ENCODE measurements around the gene RPS24.
"Not testable (repeated sequence)": the region's sequence is repeated elsewhere in the genome, so short reads cannot be mapped to it uniquely, and the experiment has no call there.

The RPS24 gene

DNA sequence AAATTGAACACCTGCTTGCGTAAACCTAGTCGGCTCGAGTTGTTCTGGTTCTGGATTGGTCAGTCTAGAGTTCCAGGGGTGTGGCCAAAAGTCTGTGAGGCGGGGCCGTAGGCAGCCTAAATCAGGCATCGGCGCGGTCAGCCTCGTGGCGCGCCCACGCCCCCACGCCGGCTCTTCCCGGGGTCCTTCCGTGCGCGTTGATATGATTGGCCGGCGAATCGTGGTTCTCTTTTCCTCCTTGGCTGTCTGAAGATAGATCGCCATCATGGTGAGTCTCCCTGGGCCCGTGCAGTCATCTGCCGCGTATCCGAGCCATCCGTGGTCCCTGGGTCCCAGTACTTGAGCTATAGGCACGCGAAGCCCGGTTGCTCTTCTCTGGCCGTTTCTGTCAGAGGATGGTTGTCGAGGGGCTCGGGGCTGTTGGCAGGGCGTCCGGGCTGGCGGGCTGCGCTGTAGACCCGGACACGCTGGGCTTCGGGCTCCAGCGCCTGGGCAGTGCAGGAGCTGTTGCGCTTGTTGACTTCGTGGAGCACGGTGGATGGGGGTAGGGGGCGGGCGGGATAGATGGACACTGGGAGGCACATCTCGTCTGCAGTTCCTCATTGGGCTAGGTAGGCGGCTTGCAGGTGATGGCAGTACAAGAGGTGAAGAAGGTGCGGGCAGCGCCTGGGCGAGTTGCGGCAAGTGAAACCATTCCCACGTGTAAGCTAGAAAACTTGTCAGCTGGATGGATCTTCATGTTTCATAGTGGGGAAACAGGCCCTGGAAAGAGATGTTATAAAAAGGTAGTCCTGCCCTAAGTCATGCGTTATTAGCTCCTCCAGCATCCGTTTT, at the start of gene RPS24:
RPS24 (plus strand) TSS at position 227 of the 834 bp plus-strand sequence; CDS start at position 266, 39 bp downstream.
- Histone ChIP-seq H3K9ac (ENCODE audit: low read depth, low read length) (peak within 1 kb of the TSS; percentile 97), H3K36me3 (ENCODE audit: insufficient read depth, low read length) (peaks cover 45% of the 10 kb centered on the region), H3K4me1 (ENCODE audit: insufficient read depth, low read length) (peaks cover 39% of the 10 kb centered on the region), H3K9me3 (ENCODE audit: control insufficient read depth, insufficient read depth, low read length) (no peaks in the 10 kb centered on the region)

DNA sequence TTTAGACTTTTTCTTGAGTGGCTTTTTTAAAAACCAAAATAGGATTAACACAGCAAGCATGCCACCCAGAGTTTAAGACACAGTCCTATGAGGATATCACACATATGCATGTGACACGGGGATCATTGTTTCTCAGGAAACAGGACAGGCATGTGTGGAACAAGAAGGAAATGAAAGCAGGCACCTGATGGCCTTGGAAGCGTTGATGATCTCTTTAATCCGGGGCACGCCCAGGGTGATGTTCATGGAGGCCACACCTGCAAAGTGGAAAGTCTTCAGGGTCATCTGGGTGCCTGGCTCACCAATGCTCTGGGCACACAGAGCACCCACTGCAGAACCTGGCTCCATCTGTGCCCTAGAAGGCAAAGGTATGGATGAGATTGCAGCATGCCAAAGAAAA, 48.7 kb upstream of the RPS24 start:
- H3K9me3 ChIP-seq (ENCODE audit: control insufficient read depth, insufficient read depth, low read length) = no peaks in the 10 kb centered on the region
- peaks cover 51% of the 10 kb centered on the region for H3K36me3 ChIP-seq (ENCODE audit: insufficient read depth, low read length)

DNA sequence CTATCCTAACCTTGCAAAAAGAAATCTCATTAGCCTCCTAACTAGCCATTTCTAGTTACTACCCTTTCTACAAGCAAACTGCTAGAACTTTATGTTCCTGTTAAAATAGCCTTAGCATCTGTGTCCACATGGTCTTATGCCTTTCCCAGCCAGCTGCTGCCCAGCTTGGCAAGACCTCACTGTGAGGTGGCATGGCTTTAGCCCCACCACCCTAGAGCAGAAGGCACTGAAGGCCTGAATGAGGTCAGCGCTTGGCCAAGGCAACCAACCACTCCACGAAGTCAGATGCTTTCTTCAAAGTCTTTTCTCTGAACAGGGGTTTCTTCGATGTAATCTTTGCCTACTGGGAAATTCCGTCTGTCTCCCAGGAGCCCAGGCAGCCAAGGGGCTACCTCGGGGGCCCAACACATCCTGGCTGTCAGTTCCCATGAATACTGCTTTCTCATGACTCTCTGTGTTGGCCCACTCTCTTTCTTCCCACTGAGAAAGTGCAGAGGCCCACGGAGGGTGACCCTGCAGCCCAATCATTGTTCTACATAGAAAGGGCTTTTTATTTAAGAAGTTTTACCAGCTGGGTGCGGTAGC, 45.9 kb upstream of the RPS24 start:
- no peaks in the 10 kb centered on the region for H3K4me1 ChIP-seq (ENCODE audit: insufficient read depth, low read length)
- no peak overlapping the region for H3K9ac ChIP-seq (ENCODE audit: low read depth, low read length)
- no peaks in the 10 kb centered on the region for H3K9me3 ChIP-seq (ENCODE audit: control insufficient read depth, insufficient read depth, low read length)
- H3K36me3 ChIP-seq (ENCODE audit: insufficient read depth, low read length) = peaks cover 41% of the 10 kb centered on the region

More for the DNA sequence above, 48.7 kb upstream of the RPS24 start:
- no peak overlapping the region for H3K9ac ChIP-seq (ENCODE audit: low read depth, low read length)
- H3K4me1 ChIP-seq (ENCODE audit: insufficient read depth, low read length) = no peaks in the 10 kb centered on the region

DNA sequence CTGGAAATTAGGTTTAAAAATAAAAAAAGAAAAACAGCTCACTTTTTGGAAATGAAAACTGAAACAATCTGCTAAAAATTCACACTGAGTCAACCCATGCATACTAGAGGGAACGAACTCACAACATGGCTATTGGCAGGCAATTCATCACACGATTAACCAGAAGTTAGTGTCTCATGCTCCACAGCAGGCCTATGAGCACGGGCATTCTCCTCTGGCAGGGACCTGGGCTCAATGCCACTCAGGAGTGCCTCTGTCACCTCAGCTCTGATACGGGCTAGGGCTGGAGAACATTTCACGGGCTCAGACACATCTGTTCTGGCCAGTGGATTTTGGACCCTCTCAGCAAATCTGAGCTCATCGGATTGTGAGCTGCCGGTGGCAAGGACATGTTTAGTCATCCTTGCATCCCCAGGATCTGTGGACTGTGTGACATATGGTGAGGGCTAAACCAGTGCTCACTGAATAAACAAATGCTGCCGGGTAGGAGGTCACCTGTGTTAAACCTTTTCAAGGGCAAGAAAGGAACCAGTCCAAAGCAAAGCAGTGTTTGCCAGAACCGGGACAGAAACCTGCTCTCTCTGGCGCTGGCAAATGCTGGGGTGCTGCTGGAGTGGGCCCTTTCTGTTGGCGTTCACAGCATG, 44.5 kb upstream of the RPS24 start:
- peaks cover 49% of the 10 kb centered on the region for H3K36me3 ChIP-seq (ENCODE audit: insufficient read depth, low read length)
- H3K9ac ChIP-seq (ENCODE audit: low read depth, low read length) = no peak overlapping the region
- no peaks in the 10 kb centered on the region for H3K4me1 ChIP-seq (ENCODE audit: insufficient read depth, low read length)
- no peaks in the 10 kb centered on the region for H3K9me3 ChIP-seq (ENCODE audit: control insufficient read depth, insufficient read depth, low read length)

DNA sequence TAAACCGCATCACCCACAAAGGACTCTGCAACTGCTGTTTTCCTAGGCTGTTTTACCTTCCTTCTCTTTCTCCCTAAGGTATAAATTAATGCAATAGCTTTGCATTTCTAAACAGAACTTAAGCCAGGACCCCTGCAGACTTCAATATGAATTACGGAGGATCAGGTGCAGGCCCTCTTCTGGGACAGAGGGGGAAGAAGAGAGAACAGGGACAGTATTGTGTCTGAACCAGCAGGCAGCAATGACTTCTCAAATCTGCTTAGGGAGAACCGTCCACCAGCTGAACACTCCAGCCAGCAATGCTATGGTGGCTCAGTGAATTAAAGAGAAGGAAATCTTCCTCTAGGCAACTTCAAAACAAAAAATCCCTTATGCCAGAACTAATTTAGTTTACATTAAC, 40.0 kb upstream of the RPS24 start:
- Histone ChIP-seq H3K4me1 (ENCODE audit: insufficient read depth, low read length) (no peaks in the 10 kb centered on the region), H3K9me3 (ENCODE audit: control insufficient read depth, insufficient read depth, low read length) (no peaks in the 10 kb centered on the region), H3K9ac (ENCODE audit: low read depth, low read length) (no peak overlapping the region), H3K36me3 (ENCODE audit: insufficient read depth, low read length) (peaks cover 23% of the 10 kb centered on the region)

DNA sequence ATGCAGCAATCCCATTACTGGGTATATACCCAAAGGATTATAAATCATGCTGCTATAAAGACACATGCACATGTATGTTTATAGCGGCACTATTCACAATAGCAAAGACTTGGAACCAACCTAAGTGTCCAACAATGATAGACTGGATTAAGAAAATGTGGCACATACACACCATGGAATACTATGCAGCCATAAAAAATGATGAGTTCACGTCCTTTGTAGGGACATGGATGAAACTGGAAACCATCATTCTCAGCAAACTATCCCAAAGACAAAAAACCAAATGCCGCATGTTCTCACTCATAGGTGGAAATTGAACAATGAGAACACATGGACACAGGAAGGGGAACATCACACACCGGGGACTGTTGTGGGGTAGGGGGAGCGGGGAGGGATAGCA, 34.9 kb upstream of the RPS24 start:
- H3K9me3 ChIP-seq (ENCODE audit: control insufficient read depth, insufficient read depth, low read length); H3K9ac ChIP-seq (ENCODE audit: low read depth, low read length); H3K4me1 ChIP-seq (ENCODE audit: insufficient read depth, low read length): not testable (repeated sequence)
- H3K36me3 ChIP-seq (ENCODE audit: insufficient read depth, low read length) = peaks cover 36% of the 10 kb centered on the region

DNA sequence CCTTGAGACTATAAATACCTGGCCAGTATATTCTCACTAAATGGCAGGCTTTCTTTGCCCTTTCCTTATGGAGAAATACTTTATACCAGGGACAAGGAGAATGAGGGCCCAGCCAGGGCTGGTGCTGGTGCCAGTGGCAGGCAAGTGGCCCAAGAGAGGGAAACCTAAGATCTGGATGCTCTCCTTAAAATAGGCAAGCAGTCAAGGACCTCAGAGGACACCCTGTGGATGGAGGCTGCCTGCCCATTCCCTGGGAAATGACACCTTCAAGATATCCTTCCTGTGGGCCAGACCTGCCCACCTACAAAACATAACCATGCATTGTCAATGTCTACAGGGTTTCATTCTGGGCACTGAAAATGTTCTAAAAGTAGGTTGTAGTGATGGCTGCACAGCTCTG, 33.5 kb upstream of the RPS24 start:
- no peaks in the 10 kb centered on the region for H3K9me3 ChIP-seq (ENCODE audit: control insufficient read depth, insufficient read depth, low read length)
- H3K36me3 ChIP-seq (ENCODE audit: insufficient read depth, low read length) = peaks cover 47% of the 10 kb centered on the region
- no peak overlapping the region for H3K9ac ChIP-seq (ENCODE audit: low read depth, low read length)
- H3K4me1 ChIP-seq (ENCODE audit: insufficient read depth, low read length) = no peaks in the 10 kb centered on the region

DNA sequence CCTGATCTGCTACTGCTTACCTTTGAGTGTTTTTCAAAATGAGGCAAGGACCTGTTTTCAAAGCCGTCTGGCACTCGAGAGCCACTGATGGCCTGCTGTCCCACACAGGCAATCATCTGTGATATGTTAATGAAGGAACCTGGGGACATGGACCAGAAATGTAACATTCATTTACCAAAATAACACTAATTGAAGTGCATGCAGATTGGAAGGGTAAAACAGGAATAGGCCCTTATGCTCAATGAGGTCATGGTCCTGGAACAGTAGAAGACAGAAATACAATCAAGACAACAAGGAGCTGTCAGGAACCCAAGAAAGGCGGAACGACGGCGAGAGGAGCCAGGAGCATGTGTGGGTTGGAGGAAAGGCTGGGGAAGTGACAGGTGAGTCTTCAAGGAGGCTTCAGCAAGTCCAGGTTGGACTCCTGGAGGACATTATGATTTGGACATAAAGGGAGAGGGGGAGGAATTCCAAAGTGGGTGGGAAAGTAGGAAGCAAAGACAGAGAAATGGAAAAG, 32.6 kb upstream of the RPS24 start:
- Histone ChIP-seq H3K9ac (ENCODE audit: low read depth, low read length) (no peak overlapping the region), H3K4me1 (ENCODE audit: insufficient read depth, low read length) (no peaks in the 10 kb centered on the region), H3K9me3 (ENCODE audit: control insufficient read depth, insufficient read depth, low read length) (no peaks in the 10 kb centered on the region), H3K36me3 (ENCODE audit: insufficient read depth, low read length) (peaks cover 51% of the 10 kb centered on the region)

DNA sequence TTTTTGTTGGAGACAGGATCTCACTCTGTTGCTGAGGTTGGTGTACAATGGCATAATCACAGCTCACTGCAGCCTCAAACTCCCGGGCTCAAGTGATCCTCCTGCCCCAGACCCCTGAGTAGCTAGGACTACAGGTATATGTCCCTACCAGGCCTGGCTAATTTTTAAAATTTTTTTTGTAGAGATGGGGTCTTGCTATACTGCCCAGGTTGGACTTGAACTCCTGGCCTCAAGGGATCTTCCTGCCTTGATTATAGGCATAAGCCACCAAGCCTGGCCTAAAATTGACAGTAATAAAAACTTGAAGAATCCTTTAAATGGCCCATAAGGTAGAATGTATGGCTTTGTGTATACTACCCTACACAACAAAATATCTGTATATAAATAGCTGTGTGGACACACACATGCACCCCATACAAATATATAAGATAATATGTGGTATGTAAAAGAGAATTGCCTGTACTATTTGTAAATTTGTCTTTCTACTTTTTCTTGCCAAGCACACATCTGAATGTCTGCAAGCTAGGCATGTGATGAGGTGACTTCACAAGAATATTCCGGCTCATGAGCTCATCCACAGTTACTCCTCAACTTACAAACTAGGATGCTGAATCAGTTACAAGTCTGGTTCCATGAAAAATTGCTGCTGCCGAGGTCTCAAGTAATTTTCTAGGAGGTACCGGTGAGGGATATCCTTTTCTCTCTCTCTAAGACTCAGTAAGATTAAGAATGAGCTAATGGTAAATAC, 30.9 kb upstream of the RPS24 start:
- H3K9ac ChIP-seq (ENCODE audit: low read depth, low read length) = no peak overlapping the region
- H3K9me3 ChIP-seq (ENCODE audit: control insufficient read depth, insufficient read depth, low read length) = no peaks in the 10 kb centered on the region
- peaks cover 60% of the 10 kb centered on the region for H3K36me3 ChIP-seq (ENCODE audit: insufficient read depth, low read length)
- no peaks in the 10 kb centered on the region for H3K4me1 ChIP-seq (ENCODE audit: insufficient read depth, low read length)

DNA sequence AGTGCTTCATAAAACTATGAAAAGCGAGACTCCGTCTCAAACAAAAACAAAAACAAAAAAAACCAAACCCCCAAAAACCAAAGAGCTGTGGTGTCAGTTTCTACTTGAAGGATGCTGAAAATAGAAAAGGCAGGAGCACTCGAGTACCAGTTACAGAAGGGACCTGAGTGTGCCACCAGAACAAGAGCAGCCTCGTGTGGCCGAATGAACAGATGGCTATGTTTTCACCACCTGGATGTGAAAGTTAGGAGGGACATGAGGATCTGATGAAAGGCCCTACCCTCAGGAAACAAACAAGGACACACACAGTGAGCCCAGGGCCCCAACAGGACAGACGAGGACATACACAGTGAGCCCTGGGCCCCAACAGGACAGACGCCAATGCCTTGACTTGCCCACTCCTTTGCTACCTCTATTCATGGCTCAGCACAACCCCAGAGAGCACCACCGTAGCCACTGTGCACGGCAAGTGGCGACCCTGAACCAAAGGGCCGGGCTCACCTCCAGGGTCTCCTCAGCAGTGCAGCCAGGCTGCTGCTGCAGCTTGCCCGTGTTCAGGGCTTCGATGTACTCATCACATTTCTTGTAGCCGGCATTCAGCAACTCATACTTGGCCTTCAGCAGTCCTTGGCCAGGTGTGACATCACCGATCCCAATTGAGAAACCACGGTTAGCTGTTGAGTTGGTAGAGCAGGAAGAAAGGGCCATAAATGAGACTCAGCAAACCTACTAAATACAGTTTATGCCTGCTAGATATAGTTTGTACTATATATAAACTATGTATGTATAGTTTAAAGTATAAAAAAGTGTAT, 29.2 kb upstream of the RPS24 start:
- Histone ChIP-seq H3K9ac (ENCODE audit: low read depth, low read length) (no peak overlapping the region), H3K9me3 (ENCODE audit: control insufficient read depth, insufficient read depth, low read length) (no peaks in the 10 kb centered on the region), H3K36me3 (ENCODE audit: insufficient read depth, low read length) (peaks cover 63% of the 10 kb centered on the region), H3K4me1 (ENCODE audit: insufficient read depth, low read length) (no peaks in the 10 kb centered on the region)

DNA sequence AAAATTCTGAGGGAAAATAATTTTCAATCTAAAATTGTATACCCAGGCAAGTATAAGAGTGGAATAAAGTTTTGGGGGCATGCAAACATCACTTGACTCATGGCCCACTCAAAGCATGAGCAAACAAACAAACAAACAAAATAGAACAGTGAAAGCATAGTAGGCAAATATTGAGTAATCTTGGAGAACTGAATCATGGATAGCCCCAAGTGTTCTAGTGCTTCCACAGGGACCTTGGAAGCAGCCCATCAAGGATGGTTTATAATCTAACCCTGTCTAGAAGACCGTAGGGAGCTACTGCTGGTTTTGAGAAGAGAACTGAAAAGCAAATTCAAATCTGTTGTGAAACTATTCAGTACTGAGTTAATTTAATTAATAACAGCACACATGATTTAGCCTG, 26.5 kb upstream of the RPS24 start:
- H3K9ac ChIP-seq (ENCODE audit: low read depth, low read length) = no peak overlapping the region
- no peaks in the 10 kb centered on the region for H3K9me3 ChIP-seq (ENCODE audit: control insufficient read depth, insufficient read depth, low read length)
- peaks cover 53% of the 10 kb centered on the region for H3K36me3 ChIP-seq (ENCODE audit: insufficient read depth, low read length)
- H3K4me1 ChIP-seq (ENCODE audit: insufficient read depth, low read length) = no peaks in the 10 kb centered on the region

DNA sequence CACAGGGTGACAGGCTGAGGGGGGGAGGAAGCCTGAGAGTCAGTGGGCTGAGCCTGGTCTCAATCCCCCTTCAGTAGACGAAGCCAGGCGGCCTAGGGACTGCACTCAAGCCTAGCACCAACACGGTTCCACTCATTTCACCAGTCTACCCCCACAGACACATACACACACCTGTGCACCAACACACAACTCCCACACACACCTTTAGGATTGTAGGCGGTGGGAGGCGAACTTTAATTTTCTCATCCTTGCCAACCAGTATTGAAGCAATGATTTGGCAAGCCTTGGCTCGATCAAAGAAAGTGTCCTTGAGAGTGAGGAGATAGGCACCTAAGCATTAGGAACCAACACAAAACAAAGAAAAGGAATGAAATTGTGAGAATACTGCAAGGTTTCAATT, 24.0 kb upstream of the RPS24 start:
- Histone ChIP-seq H3K9ac (ENCODE audit: low read depth, low read length) (no peak overlapping the region), H3K36me3 (ENCODE audit: insufficient read depth, low read length) (peaks cover 54% of the 10 kb centered on the region), H3K9me3 (ENCODE audit: control insufficient read depth, insufficient read depth, low read length) (no peaks in the 10 kb centered on the region), H3K4me1 (ENCODE audit: insufficient read depth, low read length) (no peaks in the 10 kb centered on the region)

DNA sequence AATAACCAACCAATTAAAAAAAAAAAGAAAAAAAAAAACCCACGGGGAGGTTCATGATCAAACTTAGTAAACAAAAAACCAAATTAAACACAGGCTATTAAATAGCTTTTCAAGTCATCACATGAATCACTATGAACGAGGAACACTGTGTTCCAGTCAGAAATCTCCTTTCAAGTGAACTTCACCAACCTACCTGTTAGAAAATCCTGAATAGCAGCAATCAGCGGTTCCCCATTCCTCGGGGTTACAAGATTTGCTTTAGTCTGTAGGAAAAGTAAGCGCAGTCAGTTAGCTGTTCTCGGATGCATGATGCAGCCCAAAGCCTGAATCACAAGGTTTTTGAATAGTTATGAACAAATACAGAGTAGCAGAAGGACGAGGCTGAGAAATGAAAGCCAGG, 23.4 kb upstream of the RPS24 start:
- Histone ChIP-seq H3K36me3 (ENCODE audit: insufficient read depth, low read length) (peaks cover 47% of the 10 kb centered on the region), H3K9me3 (ENCODE audit: control insufficient read depth, insufficient read depth, low read length) (no peaks in the 10 kb centered on the region), H3K9ac (ENCODE audit: low read depth, low read length) (no peak overlapping the region), H3K4me1 (ENCODE audit: insufficient read depth, low read length) (no peaks in the 10 kb centered on the region)
